NCI-H2081 treated with DMSO at 0.1 percent for 48 hours (cell line): Measurements from ENCODE around the gene KMT2D.
"Not testable (repeated sequence)": the region's sequence is repeated elsewhere in the genome, so short reads cannot be mapped to it uniquely, and the experiment has no call there.

Source experiments
- DNase-seq: peaks from one replicate; lab custom pipeline; 2025; lab: John Stamatoyannopoulos, UW

KMT2D gene

DNA sequence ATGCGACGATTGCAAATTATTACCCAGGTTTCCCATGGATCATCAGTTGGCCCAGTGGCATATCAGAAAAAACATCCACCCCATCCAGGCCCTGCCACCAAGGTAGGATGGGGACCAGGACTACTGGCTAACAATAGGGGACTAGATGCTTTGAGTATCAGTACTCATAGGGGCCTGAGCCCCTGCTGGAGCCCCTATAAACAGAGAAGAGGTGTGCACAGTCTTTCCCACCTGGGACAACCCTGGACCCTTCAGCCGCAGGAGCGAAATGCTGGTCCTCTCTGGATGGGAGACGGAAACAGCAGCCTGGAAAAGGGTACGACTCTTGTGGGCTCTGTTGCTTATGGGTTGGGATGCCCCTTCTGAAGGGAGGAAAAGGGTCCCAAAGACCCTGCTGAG is 28.3 kb upstream of the KMT2D start:
- DNase-seq, result no peak

DNA sequence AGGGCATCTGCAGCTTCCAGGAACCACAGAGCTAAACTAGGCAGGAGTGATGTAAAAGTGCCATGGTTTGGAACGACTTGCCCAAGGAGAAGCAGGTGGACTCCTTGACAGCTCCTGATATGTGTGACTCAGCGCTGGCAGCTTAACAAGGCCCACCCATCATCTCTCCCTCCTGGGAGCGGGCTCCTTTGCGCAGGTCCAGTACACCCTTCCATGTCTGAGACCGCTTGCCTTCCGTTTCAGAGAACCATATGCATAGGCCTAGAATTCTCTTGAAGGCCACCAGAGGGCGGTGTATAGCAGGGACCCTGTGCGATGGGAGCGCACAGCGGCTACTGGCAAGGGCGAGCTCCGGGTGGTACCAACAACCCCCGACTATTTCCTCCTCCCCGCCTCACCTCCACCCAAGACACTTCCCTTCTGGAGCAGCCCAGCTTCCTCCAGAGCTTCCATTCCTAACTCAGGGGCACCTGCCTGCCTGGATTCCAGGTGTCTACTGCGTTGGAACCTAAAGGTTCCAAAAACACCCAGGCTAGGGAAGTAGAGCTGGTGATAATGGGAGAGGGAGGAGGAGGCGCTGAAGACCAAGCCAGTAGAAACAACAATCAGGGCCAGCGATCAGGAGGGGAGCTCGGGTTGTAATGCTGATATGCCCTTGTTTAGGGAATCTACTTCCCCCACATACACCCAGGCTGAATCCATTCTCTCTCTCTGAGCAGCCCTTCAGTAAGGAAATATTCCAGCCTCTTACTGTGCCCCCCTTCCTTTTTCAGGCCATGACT is 27.7 kb upstream of the KMT2D start:
- DNase-seq, result peak; percentile 84

DNA sequence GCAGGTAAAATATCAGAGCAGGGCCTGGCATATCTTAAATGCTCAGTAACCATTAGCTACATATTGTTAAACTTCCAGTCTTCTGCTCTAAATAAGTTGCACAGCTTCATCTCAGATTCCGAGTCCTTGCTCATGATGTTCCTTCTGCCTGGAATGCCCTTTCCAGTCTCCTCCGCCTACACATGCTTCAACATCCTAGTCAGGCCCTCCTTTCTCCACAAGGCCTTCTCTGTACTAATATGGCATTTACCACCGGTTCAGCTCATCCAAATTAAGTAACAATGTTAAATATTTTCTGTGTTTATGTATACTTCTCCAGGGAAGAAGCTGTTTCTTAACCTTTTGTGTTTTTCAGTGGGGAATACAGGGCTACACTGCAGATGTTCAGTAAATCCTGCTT is 25.5 kb upstream of the KMT2D start:
- no peak for DNase-seq

DNA sequence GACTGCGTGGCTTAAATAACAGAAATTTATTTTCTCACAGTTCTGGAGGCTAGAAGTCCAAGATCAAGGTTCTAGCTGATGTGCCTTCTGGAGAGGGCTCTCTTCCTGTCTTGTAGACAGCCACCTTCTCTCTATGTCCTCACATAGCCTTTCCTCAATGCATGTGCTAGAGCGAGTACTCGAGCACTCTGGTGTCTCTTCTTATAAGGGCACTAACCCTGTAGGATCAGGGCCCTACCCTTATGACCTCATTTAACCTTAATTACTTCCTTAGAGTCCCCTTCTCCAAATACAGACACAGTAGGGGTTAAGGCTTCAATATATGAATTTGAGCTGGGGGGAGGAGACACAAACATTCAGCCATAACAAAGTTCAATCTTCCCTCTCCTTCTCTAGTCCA is 23.8 kb upstream of the KMT2D start:
- no peak for DNase-seq

DNA sequence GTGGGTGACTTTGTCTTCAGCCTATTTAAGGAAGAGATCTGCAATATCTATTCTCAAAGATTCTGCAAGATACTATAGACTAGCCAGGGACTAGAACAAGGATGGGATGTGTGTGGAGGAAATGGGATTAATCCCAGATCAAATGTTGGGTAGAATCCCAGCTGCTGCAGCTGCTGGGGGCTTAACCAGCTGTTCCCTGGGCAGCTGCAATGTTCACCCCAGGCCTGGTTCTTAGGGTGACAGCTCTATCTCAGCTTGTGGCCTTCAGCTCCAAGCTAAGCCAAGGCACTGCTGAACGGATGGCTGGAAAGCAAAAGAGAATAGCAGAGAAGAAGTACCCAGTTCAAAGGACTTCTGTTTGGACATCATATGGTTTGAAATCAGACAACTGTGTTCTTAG is 19.2 kb upstream of the KMT2D start:
- no peak for DNase-seq

DNA sequence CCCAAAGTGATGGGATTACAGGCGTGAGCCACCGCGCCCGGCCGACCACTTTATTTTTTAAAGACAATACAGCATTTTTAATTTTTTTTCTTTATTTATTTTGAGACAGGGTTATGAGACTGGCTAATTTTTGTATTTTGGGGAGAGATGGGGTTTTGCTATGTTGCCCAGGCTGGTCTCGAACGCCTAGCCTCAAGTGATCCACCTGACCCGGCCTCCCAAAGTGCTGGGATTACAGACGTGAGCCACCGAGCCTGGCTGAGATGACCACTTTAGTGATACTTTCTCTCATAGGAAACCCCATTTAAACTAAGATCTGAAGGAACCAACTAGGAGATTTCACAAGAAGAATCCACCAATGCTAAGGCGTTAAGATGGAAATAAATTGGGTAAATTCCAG is 10.4 kb upstream of the KMT2D start:
- DNase-seq, result no peak

DNA sequence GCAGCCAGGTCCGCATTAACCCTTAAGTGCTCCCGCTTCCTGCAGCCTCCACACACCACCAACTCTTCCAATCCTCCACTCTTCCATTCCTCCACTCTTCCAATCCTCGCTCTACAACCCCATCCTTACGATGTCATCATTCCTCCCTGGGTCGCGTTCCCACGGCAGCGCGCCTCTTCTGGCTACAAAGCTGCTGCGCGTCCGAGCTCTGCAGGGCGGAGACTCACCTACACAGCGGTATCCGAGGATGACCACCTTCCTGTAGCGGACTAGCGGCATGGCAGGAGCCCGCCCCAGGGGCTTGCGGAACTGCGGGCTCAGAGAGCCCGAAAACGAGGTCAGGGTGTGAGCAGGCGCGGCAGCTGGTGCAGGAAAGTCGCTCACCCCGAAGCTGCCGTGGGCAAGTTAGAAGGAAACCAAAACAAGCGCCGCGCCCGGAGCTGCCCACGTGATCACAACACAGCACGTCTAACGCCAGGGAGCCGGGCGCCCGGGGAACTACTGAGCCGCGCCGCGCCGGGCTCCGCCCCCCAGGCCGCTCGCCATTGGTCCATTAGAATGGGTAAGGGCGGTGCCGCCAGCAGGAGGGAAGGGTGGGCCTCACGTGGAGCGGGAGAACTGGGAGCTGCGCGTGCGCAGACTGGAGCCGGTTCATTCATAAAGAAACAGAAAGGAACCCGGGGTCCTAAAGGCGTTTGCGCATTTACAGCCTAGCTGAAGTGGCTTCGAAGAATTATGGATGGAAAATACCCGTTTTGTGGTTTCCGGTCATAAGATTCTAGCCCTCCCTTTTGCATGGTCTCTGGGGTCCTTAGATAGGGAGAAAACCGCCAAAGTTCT is 9.1 kb upstream of the KMT2D start, which contains the start of gene RHEBL1:
Gene RHEBL1, minus strand, starts transcription at position 473 of the 840 bp plus-strand sequence. Its CDS starts 194 bp downstream, at position 279.
- DNase-seq, result peak; percentile 91

DNA sequence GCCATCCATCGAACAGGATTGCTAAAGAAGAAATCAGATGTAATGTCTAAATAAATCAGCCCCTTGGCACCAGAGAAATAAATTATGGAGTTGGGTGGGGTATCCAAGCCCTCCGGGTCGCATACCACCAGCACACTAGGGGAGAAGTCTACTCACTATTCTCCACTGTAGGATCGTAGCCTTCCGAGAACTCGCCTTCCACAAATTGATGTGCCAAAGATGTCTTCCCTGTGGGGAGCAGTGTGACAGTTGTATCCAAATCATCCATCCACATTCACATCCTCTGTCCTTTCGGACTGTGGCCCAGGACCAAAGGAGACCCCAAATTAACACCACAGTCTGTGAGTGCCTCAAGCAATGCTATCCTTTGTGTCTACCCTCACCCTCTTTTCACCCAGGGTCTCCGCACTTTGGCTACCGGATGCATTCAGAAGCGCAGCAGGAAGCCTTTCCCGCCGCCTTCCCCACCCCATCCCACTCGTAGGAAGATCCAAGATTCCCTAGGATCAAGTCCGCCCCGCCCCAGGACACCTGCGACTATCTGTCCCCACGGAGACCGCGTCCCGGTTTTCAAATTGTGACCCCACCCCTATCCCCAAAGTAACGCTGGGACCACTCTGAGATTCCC is 8.4 kb upstream of the KMT2D start:
- DNase-seq, result no peak

DNA sequence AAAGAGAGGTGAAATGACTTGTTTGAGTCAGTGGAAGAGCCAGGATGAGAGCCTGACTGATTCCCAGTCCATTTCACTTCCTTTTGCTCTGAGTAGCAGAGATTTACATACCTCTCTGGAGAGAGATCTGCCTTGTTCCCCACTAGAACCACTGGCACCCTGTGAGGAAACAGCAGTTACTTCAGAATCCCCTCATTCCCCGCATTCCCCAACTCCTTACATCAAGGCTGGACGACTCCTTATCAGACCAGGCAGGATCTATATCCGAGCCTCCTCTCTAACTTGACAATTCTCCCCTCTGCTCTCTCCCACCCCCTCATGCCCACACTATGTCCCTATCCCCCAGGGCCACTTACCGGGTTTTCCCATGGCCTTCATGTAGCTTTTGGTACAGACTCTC is 5.5 kb upstream of the KMT2D start:
- no peak for DNase-seq

DNA sequence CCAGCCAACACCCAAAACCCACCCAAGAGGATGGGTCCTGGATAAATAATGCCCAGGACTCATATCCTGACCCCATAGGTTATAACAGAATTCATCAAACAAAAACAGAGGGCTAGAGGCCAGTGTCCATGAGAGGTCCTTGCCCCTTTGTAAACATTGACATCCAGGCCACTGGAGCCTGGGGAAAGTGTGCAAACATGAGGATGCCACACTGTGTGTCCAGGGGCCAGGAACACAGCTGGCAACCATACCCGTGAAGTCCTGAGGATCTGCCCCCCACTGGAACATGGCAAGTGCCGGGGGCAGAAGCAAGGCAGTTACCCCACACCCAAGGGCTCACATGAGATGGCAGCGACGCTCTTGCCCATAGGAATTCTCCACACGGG is 4.2 kb upstream of the KMT2D start:
- DNase-seq, result no peak

DNA sequence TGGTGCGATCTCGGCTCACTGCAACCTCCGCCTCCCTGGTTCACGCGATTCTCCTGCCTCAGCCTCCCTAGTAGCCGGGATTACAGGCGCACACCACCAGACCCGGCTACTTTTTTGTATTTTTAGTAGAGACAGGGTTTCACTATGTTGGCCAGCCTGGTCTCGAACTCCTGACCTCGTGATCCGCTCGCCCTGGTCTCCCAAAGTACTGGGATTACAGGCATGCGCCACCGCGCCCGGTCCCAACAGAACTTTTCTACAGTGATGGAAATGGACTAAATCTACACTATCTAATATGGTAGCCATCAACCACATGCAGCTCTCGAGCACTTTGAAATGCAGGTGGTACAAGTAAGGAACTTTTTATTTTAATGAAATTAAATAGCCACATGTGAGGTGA is 1.3 kb upstream of the KMT2D start:
- DNase-seq, result not testable (repeated sequence)

DNA sequence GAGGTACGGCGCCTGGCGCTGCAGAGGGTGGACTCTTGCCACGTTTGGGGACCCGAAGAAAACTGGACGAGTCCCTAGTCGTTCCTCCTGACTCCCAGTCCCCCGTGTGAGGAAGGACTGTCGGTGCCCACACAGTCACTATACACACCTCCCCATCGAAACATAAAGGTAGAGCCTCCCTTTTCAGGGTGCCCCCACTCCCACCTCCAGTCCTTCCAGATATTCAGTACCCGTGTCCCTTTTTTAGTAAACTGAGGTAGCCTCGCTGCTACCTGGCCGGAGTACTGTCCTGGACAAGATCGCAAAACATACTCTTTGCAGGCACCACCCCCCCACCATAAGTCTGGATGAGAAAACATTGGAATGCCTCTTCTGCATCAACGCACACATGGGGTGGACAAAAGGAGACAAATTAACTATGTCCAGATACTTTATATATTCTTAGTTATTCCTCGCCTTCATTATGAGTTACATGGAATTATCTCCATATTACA is 610 bp upstream of the KMT2D start:
- no peak for DNase-seq

DNA sequence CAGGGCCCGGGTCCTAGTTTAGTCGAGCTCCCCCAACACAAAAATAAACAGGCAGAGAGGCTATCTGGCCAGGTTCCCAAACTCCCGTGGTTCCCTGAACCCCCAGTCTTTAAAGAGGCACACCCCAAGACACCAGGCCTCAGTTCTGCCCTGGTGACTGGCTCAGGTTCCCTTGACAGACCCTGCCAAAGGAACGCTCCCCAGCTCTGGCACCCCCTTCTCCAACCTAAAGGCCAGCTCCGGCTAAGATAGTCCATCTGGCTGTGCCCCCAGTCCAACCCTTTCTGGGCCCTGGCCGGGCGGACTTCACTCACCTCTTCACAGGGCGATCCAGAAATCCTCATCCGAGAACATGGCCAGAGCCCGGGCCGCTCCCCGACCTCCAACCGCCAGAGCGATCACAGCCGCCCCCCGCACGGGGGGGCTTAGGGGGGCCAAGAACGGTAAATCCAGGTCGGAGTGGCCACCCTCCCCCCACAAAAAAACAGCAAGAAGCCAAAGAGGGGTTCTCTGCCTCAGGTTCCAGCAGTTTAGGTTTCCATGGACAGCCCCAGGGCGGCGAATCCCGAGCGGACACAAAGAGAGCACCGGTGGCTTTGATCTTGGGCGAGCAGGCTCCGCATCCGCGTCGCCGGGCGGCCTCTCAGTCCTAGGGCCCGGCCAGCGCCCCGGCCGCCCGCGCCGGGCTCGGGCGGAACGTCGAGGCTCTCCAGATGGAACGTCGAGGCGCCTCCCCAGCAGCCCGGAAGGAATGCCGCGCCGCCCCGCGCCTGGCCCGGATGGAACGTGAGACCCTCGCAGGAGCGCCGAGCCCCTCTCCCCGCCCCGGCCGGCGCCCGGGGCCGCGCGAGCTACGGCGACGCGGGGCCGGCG is 1.1 kb downstream of the KMT2D start:
- DNase-seq, result no peak

DNA sequence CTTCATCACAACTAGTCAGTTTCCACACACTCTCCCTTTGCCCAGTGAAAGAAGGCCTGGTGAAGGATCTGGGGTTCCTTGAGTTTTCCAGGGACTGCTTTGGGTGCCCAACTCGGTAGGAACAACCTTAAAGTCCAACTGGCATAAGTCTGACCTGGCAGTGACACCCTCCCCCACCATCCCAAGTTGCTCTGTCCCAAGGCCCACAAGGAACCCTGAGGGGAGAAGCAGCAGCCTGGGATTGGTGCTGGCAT is 1.6 kb downstream of the KMT2D start:
- DNase-seq, result no peak

DNA sequence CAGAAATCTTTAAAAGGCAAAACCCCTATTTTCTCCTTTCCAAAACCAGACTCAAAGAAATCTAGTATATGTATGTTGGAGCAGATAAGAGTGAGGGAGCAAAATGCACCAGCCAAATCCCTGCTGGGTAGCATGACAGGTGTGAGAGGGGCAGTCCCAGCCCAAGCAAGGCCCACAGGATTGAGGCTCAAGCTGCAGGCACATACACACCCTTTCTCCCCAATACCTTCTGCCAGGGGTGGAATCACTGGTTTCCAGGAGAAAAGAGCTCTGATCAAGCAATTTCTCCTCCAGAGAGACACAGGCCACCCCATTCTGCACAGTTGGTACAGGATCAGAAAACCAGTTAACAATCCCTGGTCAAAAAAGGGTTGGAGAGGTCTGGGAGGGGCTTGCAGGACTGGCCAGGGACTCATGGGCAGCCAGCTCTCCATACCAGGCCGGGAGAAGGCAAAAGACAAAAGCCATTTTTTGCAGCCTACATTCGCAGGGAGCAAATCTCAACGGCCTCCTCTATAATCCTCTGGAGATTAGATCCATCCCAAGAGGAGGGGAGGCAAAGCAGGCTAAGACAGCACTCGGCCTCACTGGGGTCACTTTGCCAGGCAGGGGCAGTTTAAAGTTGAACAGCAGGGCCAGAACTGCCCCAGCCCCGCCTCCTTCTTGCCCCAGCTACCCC is 2.1 kb downstream of the KMT2D start:
- no peak for DNase-seq

DNA sequence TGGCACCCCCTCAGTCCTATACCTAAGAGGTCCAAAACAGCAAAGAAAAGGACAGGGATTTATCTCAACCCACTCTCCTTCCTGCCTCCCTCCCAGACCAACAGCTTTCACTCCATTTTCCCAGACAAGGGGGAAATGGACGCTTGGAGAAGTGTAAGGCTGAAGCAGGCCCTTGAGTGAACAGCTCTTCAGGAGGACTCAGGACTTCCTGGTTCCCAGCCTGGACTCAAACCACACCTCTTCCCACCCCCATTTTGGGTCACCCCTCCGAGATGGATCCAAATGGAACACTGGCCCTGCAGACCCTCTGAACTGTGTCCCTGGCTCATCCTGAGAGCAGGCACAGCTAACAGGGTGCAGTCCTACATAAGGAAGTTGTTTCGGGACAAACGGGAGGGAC is 2.7 kb downstream of the KMT2D start:
- no peak for DNase-seq

DNA sequence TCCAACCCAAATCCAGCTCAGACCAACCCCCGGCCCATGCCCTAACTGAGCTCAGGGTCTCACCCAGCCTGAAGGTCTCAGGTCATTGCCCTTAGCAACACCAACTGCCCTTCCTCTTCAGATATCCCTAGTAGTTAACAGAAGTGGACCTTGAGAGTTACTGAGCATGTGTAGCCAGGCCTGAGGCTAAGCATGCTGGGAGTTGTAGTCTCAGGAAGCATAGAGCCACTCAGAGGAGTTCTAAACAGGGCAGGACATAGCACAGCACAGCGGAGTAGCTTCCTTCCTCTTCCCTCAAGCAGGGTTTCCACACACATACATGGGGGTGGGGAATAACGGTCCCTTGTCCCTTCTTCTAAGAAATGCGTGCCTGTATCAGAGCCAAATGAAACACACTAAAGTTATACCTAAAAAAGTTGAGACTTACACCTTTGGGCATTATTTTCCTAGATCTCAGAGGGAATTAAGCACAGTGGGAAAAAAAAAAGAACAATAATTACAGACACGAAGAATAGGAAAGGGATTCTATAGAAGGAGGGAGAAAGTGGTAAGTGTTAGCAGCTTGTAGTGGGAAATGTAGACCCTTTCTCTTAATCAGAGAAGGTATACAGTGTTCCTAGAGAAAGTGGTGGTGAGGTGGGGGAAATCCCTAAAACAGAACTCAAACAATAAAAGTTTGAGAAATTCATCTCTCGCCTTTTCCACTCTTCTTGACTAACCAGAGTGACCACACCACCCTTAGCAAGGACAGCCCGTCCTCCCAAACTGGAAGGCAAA is 4.4 kb downstream of the KMT2D start:
- no peak for DNase-seq

DNA sequence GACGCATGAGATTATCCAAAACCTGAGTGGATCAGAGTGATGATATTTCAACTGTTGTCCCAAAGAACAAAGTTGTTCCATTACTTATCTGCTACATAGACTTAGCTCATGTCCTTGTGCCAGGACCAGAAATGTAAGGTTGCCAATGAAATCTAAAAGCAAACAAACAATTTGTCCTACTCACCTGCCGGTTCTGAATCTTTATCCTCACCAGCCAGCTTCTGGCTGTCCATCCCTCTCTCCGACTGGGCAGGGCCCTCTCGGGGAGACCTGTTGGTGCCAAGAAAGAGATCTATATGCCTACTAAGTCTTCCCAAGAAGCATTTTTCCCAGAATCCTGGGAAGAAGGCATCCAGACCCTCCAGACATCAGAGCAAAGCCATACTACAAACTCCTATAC is 5.5 kb downstream of the KMT2D start:
- no peak for DNase-seq

DNA sequence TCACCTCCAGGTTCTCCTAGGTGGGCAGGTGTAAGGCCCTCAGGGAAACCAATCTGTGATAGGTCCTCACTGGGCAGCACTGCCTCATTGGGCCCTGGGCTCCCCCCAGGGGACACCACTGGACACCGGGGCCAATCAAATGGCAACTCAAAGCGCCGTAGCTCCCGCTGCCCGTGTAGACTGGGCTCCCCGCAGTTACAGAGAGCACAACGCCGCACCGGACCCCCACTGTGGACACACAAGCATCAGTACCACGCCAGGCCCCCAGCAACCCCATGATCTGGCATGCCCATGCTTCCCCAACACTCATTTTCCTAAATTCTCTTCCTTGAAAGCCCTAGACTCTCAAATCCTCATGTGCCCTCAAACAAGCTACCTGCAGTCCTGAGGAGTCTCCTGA is 6.1 kb downstream of the KMT2D start:
- DNase-seq, result no peak

DNA sequence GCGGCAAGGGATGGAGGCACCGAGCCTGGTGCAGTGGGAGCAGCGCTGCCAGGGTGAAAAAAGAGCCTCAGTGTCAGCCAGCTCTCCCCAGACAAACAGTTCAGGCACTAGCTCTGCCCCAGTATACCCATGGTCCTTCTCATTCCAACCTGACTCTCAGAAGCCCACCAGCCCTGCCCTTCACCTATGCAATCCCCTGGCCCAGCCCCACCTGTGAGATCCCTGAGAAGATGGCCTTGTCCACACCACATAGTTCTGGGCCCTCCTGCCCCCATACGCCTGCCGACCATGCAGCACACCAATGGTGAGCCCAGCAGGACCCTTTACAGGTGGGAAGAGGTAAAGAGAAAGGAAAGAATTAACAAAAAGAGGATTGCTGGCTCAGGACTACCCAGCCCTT is 6.5 kb downstream of the KMT2D start:
- DNase-seq, result no peak
